HEK293 (cell line): Measurements from ENCODE around the gene OPN4.
"Not testable (repeated sequence)": the region's sequence is repeated elsewhere in the genome, so short reads cannot be mapped to it uniquely, and the experiment has no call there.

Source experiments
- CTCF ChIA-PET: fragments of 350-600 bp; formaldehyde crosslinking; extraction: SDS; loops from one replicate; lab custom pipeline; 2021; ENCODE audit warnings: antibody characterized with exemption; lab: Yijun Ruan, JAX
- POLR2A ChIA-PET: fragments of 300-600 bp; formaldehyde crosslinking; extraction: SDS; loops from one replicate; lab custom pipeline; 2020; ENCODE audit warnings: antibody characterized with exemption, inconsistent platforms; lab: Yijun Ruan, JAX
- H3K27ac ChIP-seq: fragments of 200-500 bp; sonication (Bioruptor generic); 2 replicates; pipeline ENCODE4 v1.5.1; 2014; ENCODE audit warnings: low read depth, low read length, control low read depth, inconsistent platforms; ENCODE audit errors: extremely low read depth
- H3K36me3 ChIP-seq, 2 experiments: fragments of 200-500 bp in 1 of 2; sonication (Bioruptor generic) in 1 of 2; 1 replicate in 1 of 2; 2 replicates in 1 of 2; pipeline ENCODE4 v1.5.1; 2014 to 2017; ENCODE audit warnings: inconsistent platforms in 2 of 2, low read length in 2 of 2; ENCODE audit not compliant: control insufficient read depth in 2 of 2, insufficient read depth in 1 of 2
- H3K4me1 ChIP-seq: fragments of 200-500 bp; sonication (Bioruptor generic); 2 replicates; pipeline ENCODE4 v1.5.1; 2014; ENCODE audit warnings: mild to moderate bottlenecking, low read length, inconsistent platforms; ENCODE audit not compliant: control insufficient read depth, insufficient read depth
- H3K4me3 ChIP-seq: 2 replicates; pipeline ENCODE4 v1.5.1; 2011; ENCODE audit warnings: low read depth, mild to moderate bottlenecking, control low read depth, low read length, moderate library complexity
- H3K9me3 ChIP-seq: fragments of 200-500 bp; sonication (Bioruptor generic); 2 replicates; pipeline ENCODE4 v1.5.1; 2014; ENCODE audit warnings: low read depth, low read length, inconsistent platforms; ENCODE audit not compliant: control insufficient read depth, insufficient read depth
- MEIS1 ChIP-seq: sonication (generic); formaldehyde crosslinking; IDR thresholded peaks from 2 replicates; pipeline ENCODE4 v1.8.1; 2022; ENCODE audit warnings: missing genetic modification reagents, mild to moderate bottlenecking, borderline replicate concordance
- OSR2 ChIP-seq: fragments of 450-650 bp; formaldehyde crosslinking; IDR thresholded peaks from 2 replicates; pipeline ENCODE4 v1.5.1; 2016; ENCODE audit warnings: missing biosample characterization, missing genetic modification characterization
- PATZ1 ChIP-seq: fragments of 450-650 bp; formaldehyde crosslinking; IDR thresholded peaks from 2 replicates; pipeline ENCODE4 v1.5.1; 2016; ENCODE audit warnings: missing biosample characterization, missing genetic modification characterization
- TCF7L2 ChIP-seq: IDR thresholded peaks from 2 replicates; pipeline ENCODE4 v1.6.1; 2011; ENCODE audit warnings: low read depth, mild to moderate bottlenecking, inconsistent platforms, low read length, moderate library complexity, borderline replicate concordance
- ZBTB1 ChIP-seq: fragments of 450-650 bp; formaldehyde crosslinking; IDR thresholded peaks from 2 replicates; pipeline ENCODE4 v1.5.1; 2016; ENCODE audit warnings: missing biosample characterization, missing genetic modification characterization
- ZBTB44 ChIP-seq: fragments of 450-650 bp; IDR thresholded peaks from 2 replicates; pipeline ENCODE4 v1.5.1; 2018; ENCODE audit warnings: missing biosample characterization, mild to moderate bottlenecking, missing genetic modification characterization
- ZNF121 ChIP-seq: fragments of 450-650 bp; formaldehyde crosslinking; IDR thresholded peaks from 2 replicates; pipeline ENCODE4 v1.5.1; 2016; ENCODE audit warnings: missing biosample characterization, missing genetic modification characterization
- ZNF138 ChIP-seq: fragments of 450-650 bp; formaldehyde crosslinking; IDR thresholded peaks from 2 replicates; pipeline ENCODE4 v1.5.1; 2016; ENCODE audit warnings: missing biosample characterization, missing genetic modification characterization, borderline replicate concordance
- ZNF335 ChIP-seq: fragments of 450-650 bp; formaldehyde crosslinking; conservative IDR thresholded peaks from 2 replicates; pipeline ENCODE4 v1.5.1; 2016; ENCODE audit warnings: missing biosample characterization, missing genetic modification characterization
- ZNF394 ChIP-seq: fragments of 450-650 bp; formaldehyde crosslinking; IDR thresholded peaks from 2 replicates; pipeline ENCODE4 v1.5.1; 2016; ENCODE audit warnings: missing biosample characterization, missing genetic modification characterization, mild to moderate bottlenecking, moderate library complexity, borderline replicate concordance
- ZNF596 ChIP-seq: fragments of 450-650 bp; IDR thresholded peaks from 2 replicates; pipeline ENCODE4 v1.5.0; 2018; ENCODE audit warnings: missing biosample characterization, mild to moderate bottlenecking, missing genetic modification characterization, moderate library complexity
- ZNF629 ChIP-seq: fragments of 450-650 bp; formaldehyde crosslinking; IDR thresholded peaks from 2 replicates; pipeline ENCODE4 v1.5.1; 2017; ENCODE audit warnings: missing biosample characterization, missing genetic modification characterization
- ZNF747 ChIP-seq: fragments of 450-650 bp; formaldehyde crosslinking; IDR thresholded peaks from 2 replicates; pipeline ENCODE4 v1.5.1; 2016; ENCODE audit warnings: missing biosample characterization, missing genetic modification characterization
- ZNF791 ChIP-seq: fragments of 450-650 bp; formaldehyde crosslinking; IDR thresholded peaks from 2 replicates; pipeline ENCODE4 v1.5.1; 2016; ENCODE audit warnings: missing biosample characterization, missing genetic modification characterization
- ZSCAN16 ChIP-seq: fragments of 450-650 bp; formaldehyde crosslinking; IDR thresholded peaks from 2 replicates; pipeline ENCODE4 v1.5.1; 2016; ENCODE audit warnings: missing biosample characterization, missing genetic modification characterization
- TF ChIP-seq, protein P1 (sequence below): fragments of 450-650 bp; IDR thresholded peaks from 2 replicates; pipeline ENCODE4 v1.5.1; 2018; ENCODE audit warnings: missing biosample characterization, missing genetic modification characterization
- TF ChIP-seq, protein P2 (sequence below): fragments of 450-650 bp; formaldehyde crosslinking; IDR thresholded peaks from 2 replicates; pipeline ENCODE4 v1.5.1; 2016; ENCODE audit warnings: missing biosample characterization, missing genetic modification characterization

Gene OPN4

DNA sequence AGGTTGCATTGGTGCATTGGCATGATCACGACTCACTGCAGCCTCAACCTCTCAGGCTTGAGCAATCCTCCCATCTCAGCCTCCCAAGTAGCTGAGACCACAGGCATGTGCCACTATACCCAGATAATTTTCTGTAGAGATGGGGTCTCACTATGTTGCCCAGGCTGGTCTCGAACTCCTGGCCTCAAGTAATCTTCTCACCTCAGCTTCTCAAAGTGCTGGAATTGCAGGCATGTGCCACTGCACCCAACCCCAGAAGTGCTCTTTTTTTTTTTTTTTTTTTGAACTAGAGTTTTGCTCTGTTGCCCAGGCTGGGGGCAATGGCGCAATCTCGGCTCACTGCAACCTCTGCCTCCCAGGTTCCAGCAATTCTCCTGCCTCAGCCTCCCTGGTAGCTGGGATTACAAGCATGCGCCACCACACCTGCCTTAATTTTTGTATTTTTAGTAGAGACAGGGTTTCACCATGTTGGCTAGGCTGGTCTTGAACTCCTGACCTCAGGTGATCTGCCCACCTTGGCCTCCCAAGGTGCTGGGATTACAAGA lies 8.7 kb upstream of the OPN4 start:
- ChIA-PET CTCF (interaction anchor here (0.8 to 5.3 kb wide), 3 partner anchors 10 to 245 kb away, joined by 3 to 46 read pairs (median 4); no protein-coding TSS in a partner anchor), POLR2A (interaction anchor here (0.6 kb wide), 1 partner anchor 52 kb away, joined by 4 read pairs; no protein-coding TSS in a partner anchor)
- not testable (repeated sequence) for H3K4me3 ChIP-seq, H3K27ac ChIP-seq, H3K36me3 ChIP-seq, H3K4me1 ChIP-seq, H3K9me3 ChIP-seq
- TF ChIP-seq ZNF121, result peak; percentile 96

- CTCF ChIA-PET, result interaction anchor here (1.6 kb wide), 1 partner anchor 38 kb away, joined by 4 read pairs; no protein-coding TSS in a partner anchor
- TF ChIP-seq ZNF335 (tag by site-specific recombination) (0 out of 2 replicates have a peak, but pooled peaks have one; percentile 19), ZSCAN16 (no peak)
- TF ChIP-seq, all 188 proteins: peak for 1
- Histone ChIP-seq H3K4me1 (peaks cover 9% of the 10 kb centered on the region), H3K36me3 (no peaks in the 10 kb centered on the region), H3K27ac (no peak overlapping the region), H3K4me3 (no peak overlapping the region), H3K9me3 (no peaks in the 10 kb centered on the region)
- POLR2A ChIA-PET, result no interaction called here
Observed at GRCh38 chr10:86646532-86646931, 7.8 kb upstream of the OPN4 start.

GRCh38 chr10:86646933-86647332 lies 7.4 kb upstream of the OPN4 start:
- POLR2A ChIA-PET, result no interaction called here

GRCh38 chr10:86647773-86648703 lies 6.3 kb upstream of the OPN4 start:
- CTCF ChIA-PET, result interaction anchor here (0.6 to 1.6 kb wide), 2 partner anchors 37 kb away, joined by 3 to 4 read pairs; no protein-coding TSS in a partner anchor
- peak overlapping the region; percentile 62 for H3K27ac ChIP-seq
- POLR2A ChIA-PET, result interaction anchor here (0.6 kb wide), 1 partner anchor 540 kb away, joined by 3 read pairs; no protein-coding TSS in a partner anchor
- peaks cover 13% of the 10 kb centered on the region for H3K4me1 ChIP-seq
- no peak overlapping the region for H3K4me3 ChIP-seq
- H3K36me3 ChIP-seq, result no peaks in the 10 kb centered on the region
- H3K9me3 ChIP-seq, result no peaks in the 10 kb centered on the region
- TF ChIP-seq, protein P1, sequence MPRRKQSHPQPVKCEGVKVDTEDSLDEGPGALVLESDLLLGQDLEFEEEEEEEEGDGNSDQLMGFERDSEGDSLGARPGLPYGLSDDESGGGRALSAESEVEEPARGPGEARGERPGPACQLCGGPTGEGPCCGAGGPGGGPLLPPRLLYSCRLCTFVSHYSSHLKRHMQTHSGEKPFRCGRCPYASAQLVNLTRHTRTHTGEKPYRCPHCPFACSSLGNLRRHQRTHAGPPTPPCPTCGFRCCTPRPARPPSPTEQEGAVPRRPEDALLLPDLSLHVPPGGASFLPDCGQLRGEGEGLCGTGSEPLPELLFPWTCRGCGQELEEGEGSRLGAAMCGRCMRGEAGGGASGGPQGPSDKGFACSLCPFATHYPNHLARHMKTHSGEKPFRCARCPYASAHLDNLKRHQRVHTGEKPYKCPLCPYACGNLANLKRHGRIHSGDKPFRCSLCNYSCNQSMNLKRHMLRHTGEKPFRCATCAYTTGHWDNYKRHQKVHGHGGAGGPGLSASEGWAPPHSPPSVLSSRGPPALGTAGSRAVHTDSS (tag by site-specific recombination), result 0 out of 2 replicates have a peak, but pooled peaks have one; percentile 61
- TF ChIP-seq PATZ1 (tag by site-specific recombination), result peak; percentile 48; the same call in 1 of the 2 replicates
- TF ChIP-seq, protein P2, sequence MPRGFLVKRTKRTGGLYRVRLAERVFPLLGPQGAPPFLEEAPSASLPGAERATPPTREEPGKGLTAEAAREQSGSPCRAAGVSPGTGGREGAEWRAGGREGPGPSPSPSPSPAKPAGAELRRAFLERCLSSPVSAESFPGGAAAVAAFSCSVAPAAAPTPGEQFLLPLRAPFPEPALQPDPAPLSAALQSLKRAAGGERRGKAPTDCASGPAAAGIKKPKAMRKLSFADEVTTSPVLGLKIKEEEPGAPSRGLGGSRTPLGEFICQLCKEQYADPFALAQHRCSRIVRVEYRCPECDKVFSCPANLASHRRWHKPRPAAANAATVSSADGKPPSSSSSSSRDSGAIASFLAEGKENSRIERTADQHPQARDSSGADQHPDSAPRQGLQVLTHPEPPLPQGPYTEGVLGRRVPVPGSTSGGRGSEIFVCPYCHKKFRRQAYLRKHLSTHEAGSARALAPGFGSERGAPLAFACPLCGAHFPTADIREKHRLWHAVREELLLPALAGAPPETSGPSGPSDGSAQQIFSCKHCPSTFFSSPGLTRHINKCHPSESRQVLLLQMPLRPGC (tag by site-specific recombination), result peak; percentile 73
- peak; percentile 79 for TF ChIP-seq OSR2 (tag by site-specific recombination)
- no peak for TF ChIP-seq ZNF747 (tag by site-specific recombination)
- TF ChIP-seq ZBTB44, result peak; percentile 57; the same call in 1 of the 2 replicates
- TF ChIP-seq ZNF138 (tag by site-specific recombination), result no peak
- TF ChIP-seq ZBTB1 (tag by site-specific recombination), result 0 out of 2 replicates have a peak, but pooled peaks have one; percentile 49
- no peak for TF ChIP-seq ZNF596 (tag by site-specific recombination)
- 0 out of 2 replicates have a peak, but pooled peaks have one; percentile 31 for TF ChIP-seq TCF7L2
- peak; percentile 53 for TF ChIP-seq ZNF394 (tag by site-specific recombination)
- TF ChIP-seq MEIS1 (CRISPR knock-in tag), result peak; percentile 87
- peak; percentile 86 for TF ChIP-seq ZNF629 (tag by site-specific recombination)

More at GRCh38 chr10:86646933-86647332, 7.4 kb upstream of the OPN4 start:
- no peak overlapping the region for H3K27ac ChIP-seq
- TF ChIP-seq ZNF791 (tag by site-specific recombination) (no peak), ZNF335 (tag by site-specific recombination) (0 out of 2 replicates have a peak, but pooled peaks have one; percentile 3)
- TF ChIP-seq, all 188 proteins: peak for 1
- peaks cover 9% of the 10 kb centered on the region for H3K4me1 ChIP-seq
- CTCF ChIA-PET, result interaction anchor here (1.6 kb wide), 1 partner anchor 38 kb away, joined by 4 read pairs; no protein-coding TSS in a partner anchor
- H3K4me3 ChIP-seq, result no peak overlapping the region
- H3K9me3 ChIP-seq, result no peaks in the 10 kb centered on the region
- no peaks in the 10 kb centered on the region for H3K36me3 ChIP-seq
